Hepatocyte (in vitro differentiated cells): ENCODE data around the gene COPZ2.

Source experiments
- CTCF ChIP-seq: fragments of 200-600 bp; sonication (generic); IDR thresholded peaks from 2 replicates; pipeline ENCODE4 v1.5.1; 2016; ENCODE audit warnings: antibody characterized with exemption, mild to moderate bottlenecking; ENCODE audit not compliant: poor library complexity
- EZH2phosphoT487 ChIP-seq: fragments of 200-600 bp; sonication (generic); IDR thresholded peaks from one replicate; pipeline ENCODE4 v1.6.1; 2018; ENCODE audit warnings: antibody characterized with exemption, mild to moderate bottlenecking, low read depth, moderate library complexity; ENCODE audit not compliant: unreplicated experiment, severe bottlenecking

- TF ChIP-seq CTCF (no peak), EZH2phosphoT487 (no peak)
Measured at GRCh38 chr17:48056879-48057278, 19.3 kb upstream of the COPZ2 start.
